SK-N-SH (cell line): ENCODE measurements around the gene BID.

Experiments
- EP300 ChIP-seq, 2 experiments: IDR thresholded peaks; 2 replicates each; pipeline versions ENCODE4 v1.4.0 to v1.6.1; 2012; ENCODE audit warnings: borderline replicate concordance in 1 of 2, low read depth in 1 of 2, low read length in 1 of 2
- FOSL2 ChIP-seq: IDR thresholded peaks from 2 replicates; pipeline ENCODE4 v1.4.0; 2012; ENCODE audit warnings: low read depth, mild to moderate bottlenecking, moderate library complexity, borderline replicate concordance
- FOXM1 ChIP-seq: IDR thresholded peaks from 2 replicates; pipeline ENCODE4 v1.4.0; 2012; ENCODE audit warnings: low read depth, mild to moderate bottlenecking
- JUND ChIP-seq: IDR thresholded peaks from 2 replicates; pipeline ENCODE4 v1.4.0; 2012
- MXI1 ChIP-seq: IDR thresholded peaks from 2 replicates; pipeline ENCODE4 v1.6.1; 2012; ENCODE audit warnings: mild to moderate bottlenecking, low read depth, low read length, improper control_type of control experiment
- POLR2AphosphoS5 ChIP-seq: IDR thresholded peaks from 2 replicates; pipeline ENCODE4 v1.6.1; 2012; ENCODE audit warnings: low read depth, low read length
- TAF1 ChIP-seq: IDR thresholded peaks from 2 replicates; pipeline ENCODE4 v1.6.1; 2012; ENCODE audit warnings: low read depth, mild to moderate bottlenecking, low read length, moderate library complexity, borderline replicate concordance
- TEAD4 ChIP-seq: IDR thresholded peaks from 2 replicates; pipeline ENCODE4 v1.4.0; 2012; ENCODE audit warnings: mild to moderate bottlenecking, borderline replicate concordance; ENCODE audit not compliant: insufficient read depth
- USF2 ChIP-seq: fragments of 150-350 bp; IDR thresholded peaks from 2 replicates; pipeline ENCODE4 v1.6.1; 2017; ENCODE audit warnings: antibody characterized with exemption, low read length, low read depth, borderline replicate concordance
- TF ChIP-seq, protein P1 (sequence below): fragments of 200-600 bp; sonication (generic); IDR thresholded peaks from 2 replicates; pipeline ENCODE4 v1.6.1; 2017; ENCODE audit warnings: antibody characterized with exemption, mild to moderate bottlenecking, moderate library complexity

DNA sequence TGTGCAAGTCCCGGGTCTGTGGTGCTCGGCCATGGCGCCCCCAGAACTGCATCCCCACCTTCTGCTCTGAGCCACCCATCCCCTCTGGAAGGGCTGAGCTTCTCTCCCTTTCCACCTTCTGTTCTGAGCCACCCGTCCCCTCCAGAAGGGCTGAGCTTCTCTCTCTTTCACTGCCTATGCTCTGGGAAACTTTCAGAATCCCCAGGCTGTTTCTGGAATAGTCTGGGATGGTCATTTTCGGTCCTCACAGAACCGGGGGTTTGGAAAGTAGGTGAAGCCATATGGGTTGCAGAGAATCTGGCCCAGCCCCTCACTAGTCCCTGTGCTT lies 3.4 kb upstream of the BID start:
- TF ChIP-seq, protein P1, sequence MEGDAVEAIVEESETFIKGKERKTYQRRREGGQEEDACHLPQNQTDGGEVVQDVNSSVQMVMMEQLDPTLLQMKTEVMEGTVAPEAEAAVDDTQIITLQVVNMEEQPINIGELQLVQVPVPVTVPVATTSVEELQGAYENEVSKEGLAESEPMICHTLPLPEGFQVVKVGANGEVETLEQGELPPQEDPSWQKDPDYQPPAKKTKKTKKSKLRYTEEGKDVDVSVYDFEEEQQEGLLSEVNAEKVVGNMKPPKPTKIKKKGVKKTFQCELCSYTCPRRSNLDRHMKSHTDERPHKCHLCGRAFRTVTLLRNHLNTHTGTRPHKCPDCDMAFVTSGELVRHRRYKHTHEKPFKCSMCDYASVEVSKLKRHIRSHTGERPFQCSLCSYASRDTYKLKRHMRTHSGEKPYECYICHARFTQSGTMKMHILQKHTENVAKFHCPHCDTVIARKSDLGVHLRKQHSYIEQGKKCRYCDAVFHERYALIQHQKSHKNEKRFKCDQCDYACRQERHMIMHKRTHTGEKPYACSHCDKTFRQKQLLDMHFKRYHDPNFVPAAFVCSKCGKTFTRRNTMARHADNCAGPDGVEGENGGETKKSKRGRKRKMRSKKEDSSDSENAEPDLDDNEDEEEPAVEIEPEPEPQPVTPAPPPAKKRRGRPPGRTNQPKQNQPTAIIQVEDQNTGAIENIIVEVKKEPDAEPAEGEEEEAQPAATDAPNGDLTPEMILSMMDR: no peak
- TF ChIP-seq FOXM1 (no peak), JUND (no peak), EP300 (IDR thresholded peaks at IDR 0.05; ENCODE audit: borderline replicate concordance in 1 of 2, low read depth in 1 of 2, low read length in 1 of 2) (no peak), USF2 (no peak), TEAD4 (no peak), TAF1 (no peak), POLR2AphosphoS5 (no peak), FOSL2 (no peak), MXI1 (no peak)
